GM19351 (cell line): ENCODE results near the gene ART4.

Experiments
- ATAC-seq: cut with Tn5 transposase; IDR thresholded peaks from one replicate; pipeline ENCODE4 v1.9.1; 2021; ENCODE audit warnings: mild to moderate bottlenecking, moderate library complexity; ENCODE audit not compliant: unreplicated experiment

ART4 gene

GRCh38 chr12:14843425-14843887 lies at the start of gene ART4:
ART4 (minus strand) TSS chr12:14843526; CDS start chr12:14843113, 413 bp downstream.
- ATAC-seq: no peak

DNA sequence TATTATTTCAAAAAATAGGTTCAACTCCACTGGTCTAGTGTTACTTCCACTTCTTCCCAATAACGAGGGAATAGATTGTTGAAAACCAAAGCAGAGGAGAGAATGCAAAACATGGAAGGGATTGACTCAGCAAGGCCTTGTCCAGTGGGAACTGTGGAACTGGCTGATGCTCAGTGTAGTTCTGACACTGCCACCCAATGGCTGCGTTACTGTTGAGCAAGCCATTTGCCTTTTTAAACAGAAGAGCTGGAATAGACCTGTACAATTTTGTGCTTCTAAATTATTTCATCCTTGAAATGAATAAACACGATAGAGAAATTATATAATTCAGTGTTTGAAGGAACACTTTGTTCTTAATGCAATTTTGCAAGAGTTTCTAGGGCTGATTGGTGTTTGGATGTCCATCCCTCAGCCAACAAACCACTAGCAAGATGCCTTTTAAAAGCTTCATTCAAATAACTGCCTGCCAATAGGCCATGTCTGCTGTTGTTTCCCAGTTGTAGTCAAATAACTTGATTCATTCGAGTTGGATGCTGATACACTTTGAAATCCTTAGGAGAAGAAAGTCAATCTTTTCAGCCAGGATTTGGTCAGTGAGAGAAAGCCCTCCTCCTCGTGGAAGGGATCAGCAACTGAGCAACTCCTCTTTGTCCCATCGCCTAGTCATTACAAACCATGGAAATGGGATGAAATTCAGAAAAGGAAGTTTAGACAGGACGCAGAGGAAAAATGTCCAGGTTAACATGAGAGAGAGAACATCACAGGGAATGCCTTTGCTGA lies 49.6 kb upstream of the ART4 start:
- ATAC-seq: no peak

- ATAC-seq: no peak
These were observed 47.4 kb upstream of the ART4 start for GRCh38 chr12:14890701-14891100.

DNA sequence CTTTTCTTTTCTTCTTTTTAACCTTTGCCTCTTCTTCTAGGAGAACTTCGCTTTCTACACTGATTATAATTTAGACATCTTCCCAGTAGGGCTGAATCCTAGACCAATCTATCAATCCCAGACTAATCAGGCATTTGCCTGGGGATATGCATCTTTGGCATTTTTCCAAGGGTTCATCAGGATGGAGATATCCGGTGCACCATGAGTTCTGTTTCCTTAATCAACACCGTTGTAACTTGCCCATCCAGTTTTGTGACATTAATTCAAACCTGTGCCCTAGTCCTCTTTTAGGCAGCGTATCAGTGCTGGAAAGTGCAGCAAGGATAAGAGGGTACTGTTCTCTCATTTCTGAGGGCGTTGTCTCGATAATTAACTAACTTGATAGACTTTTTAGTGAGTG lies 42.9 kb upstream of the ART4 start:
- no peak for ATAC-seq

DNA sequence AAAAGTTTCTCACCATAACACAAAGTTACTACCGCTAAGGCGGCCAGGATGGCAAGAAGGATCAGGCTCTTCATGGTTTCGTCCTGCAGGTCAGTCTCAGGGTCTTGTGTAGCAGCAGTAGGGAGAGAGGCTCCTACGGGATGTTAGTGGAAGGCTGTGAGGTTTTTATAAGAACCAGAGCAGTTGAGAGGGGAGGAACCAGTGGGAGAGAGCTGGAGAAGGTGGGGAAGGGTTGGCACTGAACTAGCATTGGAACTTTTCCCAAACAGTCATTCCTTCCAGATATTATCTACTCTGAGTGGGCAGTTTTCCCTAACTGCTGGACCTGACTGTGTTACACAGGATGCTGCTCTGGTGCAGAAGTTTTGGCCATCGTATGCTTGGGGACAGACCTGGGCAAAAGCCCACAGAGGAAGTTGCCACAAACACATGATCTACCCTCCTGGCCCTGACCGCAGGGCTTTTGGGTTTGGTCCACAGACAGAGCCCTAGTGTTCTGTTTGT lies 42.4 kb upstream of the ART4 start, which contains the start of gene MGP:
TSS of gene MGP (minus strand) at position 137 of the 504 bp plus-strand sequence. CDS start at position 74, 63 bp downstream.
- no peak for ATAC-seq

DNA sequence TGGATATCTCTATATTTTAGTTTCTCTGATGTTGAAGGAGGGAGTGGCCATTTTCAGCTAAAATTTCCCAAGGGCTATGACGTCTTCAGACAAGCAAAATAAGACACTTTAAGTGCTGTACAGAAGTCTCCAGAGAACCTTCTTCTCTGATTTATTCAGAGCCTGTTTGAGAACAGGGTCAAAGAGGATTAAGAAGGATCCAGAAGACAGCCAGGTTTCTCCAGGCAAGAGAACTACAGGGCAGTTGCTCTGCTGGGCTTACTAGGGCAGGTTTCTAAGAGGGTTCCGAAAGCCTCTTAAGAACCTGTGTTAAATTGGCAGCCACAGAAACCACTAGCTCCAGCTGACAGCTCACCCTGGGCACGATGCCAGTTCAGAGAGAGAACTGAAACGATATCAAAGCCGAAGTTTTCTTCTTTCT lies 41.1 kb upstream of the ART4 start:
- ATAC-seq: peak; percentile 98

- no peak for ATAC-seq
These were observed 40.4 kb upstream of the ART4 start for GRCh38 chr12:14883686-14884085.

DNA sequence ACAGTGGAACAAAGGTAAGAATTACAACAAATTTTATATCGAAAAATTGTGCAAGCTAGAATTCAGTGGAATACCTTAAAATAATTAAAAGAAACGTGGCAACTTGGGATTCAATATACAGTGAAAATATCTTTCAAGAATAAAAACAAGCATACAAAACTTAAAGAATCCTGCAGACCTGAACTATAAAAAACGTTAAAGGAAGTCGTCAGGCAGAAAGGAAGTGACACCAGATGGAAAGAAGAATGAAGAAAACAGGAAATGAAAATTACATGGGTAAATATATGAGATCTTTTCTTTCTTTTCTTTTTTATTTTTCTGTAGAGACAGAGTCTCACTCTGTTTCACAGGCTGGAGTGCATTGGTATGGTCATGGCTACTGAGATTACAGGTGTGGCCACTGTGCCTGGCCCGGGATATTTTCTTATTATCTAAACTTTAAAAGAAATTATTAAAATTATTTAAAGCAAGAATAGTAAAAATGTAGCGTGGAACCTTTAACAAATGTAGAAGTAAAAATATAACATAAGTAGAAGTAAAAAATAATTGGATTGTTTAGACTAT lies 37.6 kb upstream of the ART4 start:
- ATAC-seq: no peak

- no peak for ATAC-seq
These were observed 36.1 kb upstream of the ART4 start for GRCh38 chr12:14879222-14879933.

- ATAC-seq: no peak
These were observed 35.2 kb upstream of the ART4 start for GRCh38 chr12:14878488-14878887.

DNA sequence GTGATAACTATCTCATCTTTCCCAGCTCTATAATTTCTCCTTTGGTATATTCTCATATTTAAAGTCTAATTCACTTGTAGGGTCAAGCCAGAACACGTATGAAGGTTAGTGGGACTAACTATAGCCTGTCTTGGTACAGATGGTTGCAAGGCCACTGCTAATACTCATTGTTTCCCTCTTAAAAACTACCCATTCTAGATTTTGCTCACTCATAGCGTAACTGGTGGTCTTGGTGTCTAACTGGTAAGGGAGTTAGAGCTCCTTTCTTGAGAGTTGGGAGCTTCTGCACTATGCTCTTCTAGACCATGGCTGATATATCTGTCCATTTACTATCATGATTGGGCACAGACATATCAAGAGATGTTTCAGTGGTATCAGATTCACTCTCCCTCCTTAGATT lies 33.5 kb upstream of the ART4 start:
- ATAC-seq: no peak

GRCh38 chr12:14874882-14875281 lies 31.6 kb upstream of the ART4 start:
- ATAC-seq: no peak

- ATAC-seq: peak; percentile 40
These were observed 30.3 kb upstream of the ART4 start for GRCh38 chr12:14873440-14874185.

DNA sequence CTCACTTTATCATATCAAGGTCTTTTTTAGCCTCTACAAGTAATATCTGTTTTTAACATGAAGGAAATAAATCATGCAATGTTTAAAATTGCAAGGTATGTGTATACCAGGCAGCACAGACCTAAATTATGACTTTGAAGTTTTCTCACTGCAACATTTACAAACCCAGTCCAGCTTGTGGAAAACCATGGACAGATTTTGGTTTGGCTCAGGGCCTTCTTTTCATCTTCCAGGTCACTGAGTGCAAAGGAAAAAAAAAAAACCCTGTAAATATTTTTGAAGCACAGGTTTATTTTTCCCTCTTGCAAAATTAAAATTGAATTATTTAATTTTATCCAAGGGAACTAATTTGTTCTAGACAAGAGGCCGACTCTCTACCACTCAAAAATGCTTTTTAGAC lies 28.6 kb upstream of the ART4 start:
- ATAC-seq: no peak

DNA sequence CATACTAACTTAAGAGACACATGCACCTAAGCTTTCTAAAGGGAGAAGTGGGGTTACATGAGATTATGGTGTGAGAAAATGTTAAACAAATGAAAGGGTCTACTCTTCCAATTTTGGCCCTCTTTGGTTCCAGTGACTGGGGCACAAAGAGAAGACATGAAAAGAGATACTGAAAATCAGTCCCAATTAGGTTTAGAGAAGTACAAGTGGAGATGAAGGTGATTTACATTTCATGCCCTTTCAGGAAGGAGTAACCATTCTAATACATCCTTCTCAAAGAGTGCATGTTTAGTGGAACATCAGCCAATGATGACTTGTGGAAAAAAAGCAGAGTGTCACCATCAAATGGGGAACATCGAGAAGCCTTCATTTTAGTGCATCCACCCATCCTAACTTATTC lies 27.9 kb upstream of the ART4 start:
- ATAC-seq: no peak

DNA sequence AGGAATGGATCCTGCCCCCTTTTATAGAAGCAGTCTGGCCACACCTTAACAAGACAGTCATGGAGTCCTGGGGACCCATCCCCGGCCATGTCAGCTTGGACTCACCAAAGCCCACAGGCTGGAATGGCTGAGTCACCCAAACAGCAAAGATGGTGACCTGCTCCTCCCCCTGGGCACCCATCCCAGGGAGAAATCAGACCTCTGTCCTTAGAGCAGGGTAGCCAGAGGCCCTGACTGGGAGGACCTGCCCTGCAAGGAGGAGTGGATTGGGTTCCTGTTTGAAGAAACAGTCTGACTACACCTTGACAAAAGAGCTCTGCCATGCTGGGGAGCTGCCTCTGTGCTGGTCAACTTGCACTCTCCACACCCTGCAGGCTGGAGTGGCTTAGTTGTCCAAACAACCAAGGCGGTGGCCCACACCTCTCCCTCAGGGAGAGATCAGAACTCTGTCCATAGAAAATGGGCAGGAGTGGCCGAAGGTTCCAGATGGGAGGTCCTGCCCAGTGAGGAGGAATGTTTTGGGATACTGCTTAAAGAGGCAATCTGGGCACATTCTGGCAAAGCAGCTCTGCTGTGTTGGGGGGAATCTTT lies 25.7 kb upstream of the ART4 start:
- ATAC-seq: no peak

DNA sequence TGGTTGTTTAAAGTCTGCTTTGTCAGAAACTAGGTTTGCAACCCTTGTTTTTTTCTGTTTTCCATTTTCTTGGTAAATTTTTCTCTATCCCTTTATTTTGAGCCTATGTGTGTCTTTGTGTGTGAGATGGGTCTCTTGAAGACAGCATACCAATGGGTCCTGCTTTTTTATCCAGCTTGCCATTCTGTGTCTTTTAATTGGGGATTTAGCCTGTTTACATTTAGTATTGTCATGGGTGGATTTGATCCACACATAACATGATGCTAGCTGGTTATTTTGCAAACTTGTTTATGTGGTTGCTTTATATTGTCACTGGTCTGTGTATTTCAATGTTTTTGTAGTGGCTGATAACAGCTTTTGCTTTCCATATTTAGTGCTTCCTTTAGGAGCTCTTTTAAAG lies 17.2 kb upstream of the ART4 start:
- no peak for ATAC-seq

DNA sequence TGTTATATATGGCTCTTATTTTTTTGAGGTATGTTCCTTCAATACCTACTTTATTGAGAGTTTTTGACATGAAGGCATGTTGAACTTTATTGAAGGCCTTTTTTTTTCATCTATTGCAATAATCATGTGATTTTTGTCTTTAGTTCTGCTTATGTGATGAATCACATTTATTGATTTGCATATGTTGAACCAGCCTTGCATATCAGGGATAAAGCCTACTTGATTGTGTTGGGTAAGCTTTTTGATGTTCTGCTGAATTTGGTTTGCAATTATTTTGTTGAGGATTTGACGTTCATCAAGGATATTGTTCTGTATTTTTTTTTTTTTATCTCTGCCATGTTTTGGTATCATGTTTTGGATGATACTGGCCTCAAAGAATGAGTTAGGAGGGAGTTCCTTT lies 15.2 kb upstream of the ART4 start:
- ATAC-seq: no peak

GRCh38 chr12:14854586-14855183 lies 11.4 kb upstream of the ART4 start:
- peak; percentile 51 for ATAC-seq

GRCh38 chr12:14853961-14854360 lies 10.6 kb upstream of the ART4 start:
- ATAC-seq: no peak
